Endothelial cell of umbilical vein (primary cell): Measurements from ENCODE around the gene IRF8. TPM values are rescaled to one million over a fixed set of nuclear protein-coding genes. Genes with fewer than 3 reads are reported as not detected.

ENCODE experiments used
- BruUV-seq: library from RNA; stranded (reverse); fragments of 400-500 nt; replicated peaks from 2 replicates; lab custom pipeline; 2021; lab: Mats Ljungman, UMichigan
- CTCF ChIA-PET: fragments of 300-600, 350-600 bp; sonication (Branson Sonifier 250); formaldehyde crosslinking; loops from one replicate; lab custom pipeline; 2021; ENCODE audit warnings: antibody characterized with exemption, inconsistent platforms; lab: Charles Lee
- POLR2A ChIA-PET: fragments of 300-600, 350-600 bp; sonication (Branson Sonifier 250); formaldehyde crosslinking; loops from one replicate; lab custom pipeline; 2021; ENCODE audit warnings: antibody characterized with exemption, inconsistent platforms; lab: Charles Lee
- DNase-seq: peaks from one replicate; pipeline ENCODE4 v3.0.0-alpha.2; 2011; ENCODE audit warnings: low read depth, low spot score
- FAIRE-seq: peaks from 2 replicates; lab custom pipeline; 2011; peaks lifted over from hg19 to GRCh38; lab: Jason Lieb, UNC
- H2AFZ ChIP-seq: 2 replicates; pipeline ENCODE4 v1.6.0; 2012; ENCODE audit warnings: low read depth, low read length, control low read depth, inconsistent platforms
- H3K27ac ChIP-seq: 2 replicates; pipeline ENCODE4 v1.5.1; 2011; ENCODE audit warnings: low read depth, mild to moderate bottlenecking, control low read depth, low read length, moderate library complexity; ENCODE audit not compliant: insufficient read depth
- H3K27me3 ChIP-seq, 2 experiments: 2 replicates each; pipeline versions ENCODE4 v1.6.0 to v1.6.1; 2011; ENCODE audit warnings: low read length in 2 of 2, mixed read lengths in 1 of 2; ENCODE audit not compliant: control insufficient read depth in 2 of 2, insufficient read depth in 2 of 2
- H3K36me3 ChIP-seq, 2 experiments: 2 replicates in 1 of 2; 3 replicates in 1 of 2; pipeline ENCODE4 v1.5.1; 2011; ENCODE audit warnings: low read length in 2 of 2, mild to moderate bottlenecking in 1 of 2, moderate library complexity in 1 of 2; ENCODE audit not compliant: control insufficient read depth in 2 of 2, insufficient read depth in 2 of 2; ENCODE audit errors: extremely low read depth in 1 of 2
- H3K4me1 ChIP-seq: 3 replicates; pipeline ENCODE4 v1.5.1; 2011; ENCODE audit warnings: mild to moderate bottlenecking, low read length; ENCODE audit not compliant: control insufficient read depth, insufficient read depth; ENCODE audit errors: extremely low read depth
- H3K4me2 ChIP-seq: 2 replicates; pipeline ENCODE4 v1.6.1; 2011; ENCODE audit warnings: low read length, control low read depth, mixed read lengths; ENCODE audit not compliant: insufficient read depth
- H3K4me3 ChIP-seq, 3 experiments: fragments of 200-600 bp in 1 of 3; sonication (generic), shearing (Covaris generic) in 1 of 3; replicated peaks in 1 of 3; 2 replicates each; pipeline ENCODE4 v1.5.1; 2011 to 2016; ENCODE audit warnings: control low read depth in 3 of 3, low read length in 3 of 3, mild to moderate bottlenecking in 2 of 3, inconsistent platforms in 1 of 3, low read depth in 1 of 3, moderate library complexity in 1 of 3; ENCODE audit not compliant: insufficient read depth in 1 of 3
- H3K79me2 ChIP-seq: 2 replicates; pipeline ENCODE4 v1.6.0; 2012; ENCODE audit warnings: low read length, inconsistent platforms; ENCODE audit not compliant: control insufficient read depth, insufficient read depth
- H3K9ac ChIP-seq: replicated peaks from 2 replicates; pipeline ENCODE3; 2011; ENCODE audit warnings: low read length, control low read depth; ENCODE audit not compliant: insufficient read depth; ENCODE audit errors: extremely low read depth
- H3K9me1 ChIP-seq: replicated peaks from 3 replicates; pipeline ENCODE4 v1.6.0; 2011; ENCODE audit warnings: mild to moderate bottlenecking, low read length; ENCODE audit not compliant: control insufficient read depth, insufficient read depth; ENCODE audit errors: extremely low read depth
- H3K9me3 ChIP-seq: replicated peaks from 2 replicates; pipeline ENCODE4 v1.5.1; 2012; ENCODE audit warnings: low read length, inconsistent platforms; ENCODE audit not compliant: control insufficient read depth, insufficient read depth
- H4K20me1 ChIP-seq: replicated peaks from 2 replicates; pipeline ENCODE3; 2011; ENCODE audit warnings: mild to moderate bottlenecking, low read length; ENCODE audit not compliant: control insufficient read depth, insufficient read depth; ENCODE audit errors: extremely low read depth
- CTCF ChIP-seq, 2 donors: IDR thresholded peaks; 1 replicate in 1 of 2; 2 replicates in 1 of 2; pipeline ENCODE4 v1.5.1; 2011; ENCODE audit warnings: low read length in 2 of 2, mild to moderate bottlenecking in 2 of 2, moderate library complexity in 2 of 2, control low read depth in 1 of 2, inconsistent platforms in 1 of 2, low read depth in 1 of 2; ENCODE audit not compliant: insufficient read depth in 1 of 2; ENCODE audit errors: extremely low read depth in 1 of 2
- EZH2 ChIP-seq: IDR thresholded peaks from 2 replicates; pipeline ENCODE4 v1.6.1; 2012; ENCODE audit warnings: borderline replicate concordance, low read depth, mild to moderate bottlenecking, moderate library complexity, low read length, inconsistent platforms; ENCODE audit not compliant: severe bottlenecking
- FOS ChIP-seq: IDR thresholded peaks from 2 replicates; pipeline ENCODE4 v1.6.1; 2011; ENCODE audit warnings: mild to moderate bottlenecking, low read length, moderate library complexity, borderline replicate concordance; ENCODE audit not compliant: insufficient read depth
- GATA2 ChIP-seq: IDR thresholded peaks from 2 replicates; pipeline ENCODE4 v1.7.0; 2011; ENCODE audit warnings: low read depth, mild to moderate bottlenecking, moderate library complexity, mixed read lengths, low read length; ENCODE audit not compliant: insufficient read length, insufficient read depth
- JUN ChIP-seq: IDR thresholded peaks from 2 replicates; pipeline ENCODE4 v1.6.1; 2011; ENCODE audit warnings: borderline replicate concordance, low read depth; ENCODE audit not compliant: insufficient read length, insufficient read depth
- MYC ChIP-seq: IDR thresholded peaks from one replicate; pipeline ENCODE4 v1.6.1; 2011; ENCODE audit warnings: mild to moderate bottlenecking, low read depth, low read length
- POLR2A ChIP-seq: IDR thresholded peaks from 2 replicates; pipeline ENCODE4 v1.6.1; 2012; ENCODE audit warnings: low read depth, mild to moderate bottlenecking, control low read depth, low read length
- POLR2AphosphoS5 ChIP-seq: IDR thresholded peaks from 2 replicates; pipeline ENCODE4 v1.6.1; 2012; ENCODE audit warnings: low read depth, mild to moderate bottlenecking, control low read depth, low read length, moderate library complexity; ENCODE audit not compliant: insufficient read depth
- dilution Hi-C: fragments of 300-500 bp; cut with MboI; formaldehyde crosslinking; loops from one replicate; pipeline ENCODE4 v1.15.0; 2019; ENCODE audit warnings: low sequenced_read_pairs; ENCODE audit not compliant: extremely low pct_ligation_motif_present
- intact Hi-C: fragments of 100-400 bp; cut with micrococcal nuclease; formaldehyde crosslinking; loops from one replicate; pipeline ENCODE4 v1.10.0; 2022
- polyA plus RNA-seq, 4 experiments: library from polyadenylated mRNA; depleted of rRNA in 3 of 4; stranded (reverse) in 3 of 4; unstranded in 1 of 4; fragments of >200 nt; gene quantifications; 2 replicates each; pipeline versions ENCODE4 v1.2.1 to v1.2.3, GENCODE V29; 2011 to 2012; ENCODE audit warnings: missing spikeins in 1 of 4
- total RNA-seq: library from RNA; stranded (reverse); gene quantifications from 2 replicates; pipeline ENCODE4 v1.2.3, GENCODE V29; 2021
- TF ChIP-seq, protein P1 (sequence below): IDR thresholded peaks from 2 replicates; pipeline ENCODE4 v1.6.1; 2011; ENCODE audit not compliant: insufficient read depth, insufficient read length

IRF8 gene
- total and polyA plus RNA-seq, 2 donors (not counting 3 experiments of a cell fraction or from before 2014, with no cell fraction given): not detected

DNA sequence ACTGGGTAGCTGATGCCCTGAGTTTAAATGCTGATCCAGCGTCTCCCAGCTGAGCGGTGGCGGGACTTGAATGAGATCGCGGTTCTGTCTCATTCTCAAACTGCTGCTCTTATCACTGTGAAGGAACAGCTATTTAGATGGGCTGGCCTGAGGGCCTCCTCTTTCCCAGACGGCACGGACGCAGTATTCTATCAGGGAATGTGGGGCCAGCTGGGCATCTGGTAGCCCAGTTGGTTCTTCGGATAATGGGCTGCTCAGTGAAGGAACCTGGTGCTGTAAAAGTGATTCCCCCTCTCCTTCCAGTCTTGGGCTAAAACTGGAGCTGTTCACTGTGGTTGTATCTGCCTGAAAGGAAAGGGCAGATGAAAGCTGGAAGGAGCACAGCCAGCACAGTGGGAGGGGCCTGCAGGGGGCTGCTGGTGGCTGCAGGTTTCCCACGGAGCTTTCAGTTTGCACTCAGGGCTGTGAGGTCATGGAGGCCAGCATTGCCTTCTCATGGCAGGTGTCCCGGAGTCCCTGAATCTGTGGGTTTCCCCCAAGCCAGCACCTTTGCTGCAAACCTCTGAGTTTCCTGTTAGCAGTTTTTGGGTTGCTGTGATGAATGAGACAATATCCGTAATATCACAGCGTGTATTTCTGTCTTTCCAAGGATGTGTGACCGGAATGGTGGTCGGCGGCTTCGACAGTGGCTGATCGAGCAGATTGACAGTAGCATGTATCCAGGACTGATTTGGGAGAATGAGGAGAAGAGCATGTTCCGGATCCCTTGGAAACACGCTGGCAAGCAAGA lies 3.6 kb downstream of the IRF8 start:
- Histone ChIP-seq H3K36me3 (no peaks in the 10 kb centered on the region), H3K27ac (no peak overlapping the region), H3K9ac (no peak overlapping the region), H3K27me3 (peaks cover 41 to 42% of the 10 kb centered on the region in 2 experiments), H3K4me2 (no peak overlapping the region), H3K9me1 (no peaks in the 10 kb centered on the region), H4K20me1 (no peaks in the 10 kb centered on the region), H3K4me3 (no peak overlapping the region), H2AFZ (no peak overlapping the region), H3K4me1 (peaks cover 8% of the 10 kb centered on the region), H3K9me3 (no peaks in the 10 kb centered on the region), H3K79me2 (no peaks in the 10 kb centered on the region)
- dilution Hi-C loops: no loop called here
- ChIA-PET CTCF (interaction anchor here (0.7 to 3.1 kb wide), 3 partner anchors 17 to 81 kb away, joined by 3 to 15 read pairs (median 3); no protein-coding TSS in a partner anchor), POLR2A (no interaction called here)
- BruUV-seq: no TSS peak
- FAIRE-seq: no peak
- TF ChIP-seq POLR2AphosphoS5 (no peak), CTCF (IDR thresholded peaks at IDR 0.05; ENCODE audit: extremely low read depth in 1 of 2, insufficient read depth in 1 of 2, low read depth in 1 of 2, low read length in 2 of 2) (no peak), MYC (no peak), POLR2A (no peak), EZH2 (no peak), GATA2 (no peak), FOS (no peak), JUN (no peak)
- TF ChIP-seq, protein P1, sequence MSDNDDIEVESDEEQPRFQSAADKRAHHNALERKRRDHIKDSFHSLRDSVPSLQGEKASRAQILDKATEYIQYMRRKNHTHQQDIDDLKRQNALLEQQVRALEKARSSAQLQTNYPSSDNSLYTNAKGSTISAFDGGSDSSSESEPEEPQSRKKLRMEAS: no peak
- intact Hi-C loops: no loop called here
- no peak for DNase-seq
